ENCODE data around the gene IFNGR1.

GRCh38 chr6:137229075-137229759, 10.0 kb upstream of the IFNGR1 start:
- TF ChIP-seq CTCF (IDR thresholded peaks at IDR 0.05) (no peak), POLR2A (IDR thresholded peaks at IDR 0.05) (no peak)
